ENCODE results near the gene AGAP3. TPM values are rescaled to one million over a fixed set of nuclear protein-coding genes. Genes with fewer than 3 reads are reported as not detected.
A peak's percentile ranks its signal among the peaks of the same experiment; 100 is the strongest.

Gene AGAP3
- total RNA-seq, 1 experiment from 2014 or later, result 58.9 TPM

DNA sequence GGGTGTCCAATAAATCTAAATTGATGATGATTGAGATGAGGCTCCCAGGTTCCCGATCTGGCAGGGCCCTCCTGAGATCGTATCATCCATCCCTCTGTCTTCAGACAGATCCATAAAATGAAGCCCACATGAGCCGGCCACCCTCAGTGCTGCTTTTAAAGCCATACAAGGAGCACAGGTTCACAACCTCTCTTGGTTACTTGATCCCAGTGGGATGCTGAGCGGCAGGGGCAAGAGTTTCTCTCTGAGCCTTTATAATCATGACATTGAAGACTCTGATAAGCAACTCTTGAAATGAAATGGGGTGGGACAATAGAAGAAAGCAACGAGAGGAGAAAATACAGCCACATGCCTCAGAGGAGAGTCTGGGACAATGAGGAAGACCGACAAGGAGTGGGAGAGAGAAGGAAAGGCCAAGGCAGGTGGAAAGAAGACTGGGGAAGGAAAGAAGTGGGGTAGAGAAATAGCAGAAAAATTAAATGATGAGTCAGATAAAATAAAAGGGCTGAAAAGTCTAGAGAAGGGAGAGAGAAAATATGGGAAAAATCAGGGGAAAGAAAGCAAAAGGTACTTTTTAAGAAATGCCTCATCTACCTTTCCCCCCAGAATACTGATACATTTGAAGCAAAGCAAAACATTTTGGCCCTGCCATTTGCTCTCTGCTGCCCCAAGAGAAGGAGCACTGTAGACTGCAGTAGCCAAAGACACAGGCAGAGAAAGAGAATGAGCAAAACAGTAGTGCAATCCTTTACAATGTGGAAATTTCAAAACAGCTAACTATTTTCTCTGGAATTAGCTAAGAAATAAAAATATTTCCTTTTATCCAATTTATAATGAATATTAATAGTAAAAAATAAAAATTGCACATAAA, 66.6 kb downstream of the AGAP3 start:
- no peak for DNase-seq (ENCODE audit: low spot score)

DNA sequence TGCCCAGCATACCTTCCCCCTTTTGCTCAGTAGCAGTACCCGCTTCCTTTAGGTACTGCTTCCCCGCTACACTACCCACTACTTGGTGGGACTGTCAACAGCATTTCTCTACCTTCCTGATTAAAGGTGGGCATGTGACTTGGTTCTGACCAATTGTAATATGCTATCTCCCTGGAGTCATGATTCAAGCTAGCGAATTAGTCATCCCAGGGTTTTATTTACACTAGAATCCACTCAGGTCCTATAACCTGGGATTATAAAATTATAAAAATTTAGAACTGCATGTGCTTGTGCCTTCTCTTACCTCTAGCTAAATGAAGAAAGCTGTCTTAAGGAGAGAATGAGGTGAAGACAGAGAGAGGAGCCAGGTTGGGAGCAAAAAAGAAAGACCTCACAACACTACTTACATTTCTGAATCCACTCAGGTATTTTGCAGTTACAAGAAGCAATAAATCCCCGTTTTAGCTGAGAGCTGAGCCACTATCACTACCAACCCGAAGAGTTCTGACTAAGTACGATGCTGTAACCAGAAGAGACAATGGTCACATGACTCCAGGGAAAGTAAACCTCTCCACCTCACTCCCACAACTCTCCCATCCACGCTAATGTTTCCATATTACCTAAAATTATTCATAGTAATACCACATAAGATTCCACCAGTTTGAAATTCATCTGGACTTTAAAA, 71.5 kb downstream of the AGAP3 start:
- peak; percentile 56 for DNase-seq (ENCODE audit: low spot score)

DNA sequence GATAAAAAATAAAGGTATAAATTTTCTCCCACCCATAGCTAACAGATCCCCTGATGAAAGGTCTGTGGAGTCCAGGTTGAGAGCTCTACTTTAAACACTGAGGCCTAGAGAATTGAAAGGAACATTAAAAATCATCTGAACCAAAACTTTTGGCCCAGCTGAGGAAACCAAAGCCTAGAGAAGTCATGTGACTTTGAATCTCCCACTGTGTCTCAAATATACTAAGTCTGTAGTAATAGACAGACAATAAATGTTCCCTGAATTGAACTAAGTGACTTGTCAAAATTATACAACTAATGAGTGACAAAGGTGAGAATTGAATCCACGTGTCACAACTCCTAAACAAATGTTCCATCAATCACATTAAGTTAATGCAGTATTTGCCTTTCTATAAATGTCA, 75.5 kb downstream of the AGAP3 start:
- no peak for DNase-seq (ENCODE audit: low spot score)

DNA sequence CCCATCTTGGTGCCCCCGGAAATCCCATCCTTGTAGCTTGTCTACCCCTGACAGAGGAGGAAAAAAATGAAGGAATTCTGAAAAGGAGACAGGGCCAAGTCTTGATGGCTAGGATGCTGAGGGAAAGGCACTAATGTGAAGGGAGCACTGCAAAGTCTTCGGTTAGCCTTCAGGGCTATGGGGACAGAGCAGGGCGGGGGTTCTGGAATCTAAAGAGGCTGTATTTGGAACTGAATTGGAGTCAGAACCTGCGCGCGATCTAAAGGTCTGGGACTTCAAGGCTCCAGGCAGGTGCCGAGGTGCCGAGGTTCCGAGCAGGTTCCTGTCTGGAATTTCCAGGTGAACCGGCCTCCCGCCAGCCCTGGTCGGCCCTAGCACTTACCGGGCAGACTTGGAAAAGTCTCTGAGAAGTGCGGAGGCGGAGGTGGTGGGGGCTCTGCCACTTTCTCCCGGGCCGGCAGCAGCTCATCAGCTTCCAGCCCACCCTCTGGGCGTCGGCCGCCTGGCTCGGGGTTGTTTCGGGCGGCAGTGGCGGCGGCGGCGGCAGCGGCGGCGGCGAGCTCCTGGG, 80.4 kb downstream of the AGAP3 start:
- DNase-seq (ENCODE audit: low spot score), result no peak

DNA sequence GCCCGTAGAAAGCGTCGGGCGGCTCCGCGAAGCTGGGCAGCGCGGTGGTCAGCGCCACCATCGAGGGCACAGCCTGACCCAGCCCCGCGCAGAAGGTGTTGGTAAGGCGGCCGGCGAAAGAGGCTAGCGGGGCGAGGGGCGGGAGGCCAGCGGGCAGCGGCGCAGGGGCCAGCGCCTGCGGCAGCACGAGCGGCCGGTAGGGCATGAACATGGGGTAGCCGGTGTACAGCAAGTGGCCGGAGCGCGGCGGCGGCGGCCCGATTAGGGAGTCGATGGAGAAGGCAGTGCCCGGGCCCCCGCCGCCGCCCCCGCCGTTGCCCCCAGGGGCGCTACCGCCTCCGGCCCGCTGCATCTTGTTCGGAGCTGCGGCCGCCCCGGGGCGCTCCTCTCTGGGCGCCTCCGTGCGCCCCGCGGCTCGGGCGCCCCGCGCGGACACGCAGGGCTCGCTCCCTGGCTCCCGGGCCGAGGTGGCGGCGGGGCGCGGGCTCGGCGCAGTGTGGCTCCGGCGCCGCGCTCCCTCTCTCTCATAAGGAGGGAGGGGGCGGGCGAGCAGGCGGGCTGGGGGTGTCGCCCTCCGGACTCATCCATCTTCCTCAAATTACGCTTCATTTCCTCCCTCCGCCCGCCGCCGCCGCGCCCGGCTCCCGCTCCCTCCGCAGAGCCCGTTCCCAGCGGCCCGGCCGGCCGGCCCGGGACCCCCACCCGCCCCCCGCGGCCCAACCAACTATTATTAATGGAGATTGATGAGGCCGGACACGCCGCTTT, 81.1 kb downstream of the AGAP3 start, which contains the start of gene GBX1:
Gene GBX1, minus strand, starts transcription at position 498 of the 765 bp plus-strand sequence. Its CDS starts 146 bp downstream, at position 352.
- no peak for DNase-seq (ENCODE audit: low spot score)

DNA sequence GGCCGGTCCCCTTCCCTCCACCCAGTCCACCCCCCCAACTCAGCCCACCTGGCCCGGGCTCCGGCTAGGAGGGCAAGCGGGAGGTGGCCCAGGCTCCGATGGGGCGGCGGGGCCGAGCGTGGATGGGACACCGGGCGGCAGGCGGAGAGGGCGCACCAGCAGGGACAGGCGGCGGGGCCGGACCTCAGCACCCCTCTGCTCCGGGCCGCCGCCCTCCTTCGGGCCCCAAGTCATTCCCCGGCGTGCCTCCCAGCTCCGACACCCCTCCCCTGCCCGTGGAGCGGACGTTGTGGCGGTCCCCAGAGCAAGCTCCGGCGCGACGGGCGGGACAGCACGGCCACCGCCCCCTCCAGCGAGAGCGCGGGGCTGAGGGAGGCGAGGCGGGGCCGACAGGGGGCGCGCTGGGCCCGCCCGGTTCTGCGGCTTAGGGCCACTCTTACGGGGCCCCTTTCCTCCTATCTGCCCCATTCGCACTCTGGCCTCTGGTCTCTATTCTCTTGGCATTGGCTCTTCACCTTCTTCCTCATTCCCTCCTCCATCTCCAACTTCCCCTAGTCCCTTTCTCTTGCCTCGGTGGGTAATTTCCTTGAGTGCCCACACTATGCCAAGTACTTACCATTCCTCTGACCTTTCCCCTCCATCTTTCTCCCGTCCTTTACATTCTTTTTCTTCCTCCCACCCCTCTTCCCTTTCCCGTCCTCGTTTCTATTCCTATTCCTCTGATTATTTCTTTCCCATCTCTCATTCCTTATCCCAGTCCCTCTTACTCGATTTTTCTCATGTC, 81.9 kb downstream of the AGAP3 start:
- DNase-seq (ENCODE audit: low spot score), result peak; percentile 21

DNA sequence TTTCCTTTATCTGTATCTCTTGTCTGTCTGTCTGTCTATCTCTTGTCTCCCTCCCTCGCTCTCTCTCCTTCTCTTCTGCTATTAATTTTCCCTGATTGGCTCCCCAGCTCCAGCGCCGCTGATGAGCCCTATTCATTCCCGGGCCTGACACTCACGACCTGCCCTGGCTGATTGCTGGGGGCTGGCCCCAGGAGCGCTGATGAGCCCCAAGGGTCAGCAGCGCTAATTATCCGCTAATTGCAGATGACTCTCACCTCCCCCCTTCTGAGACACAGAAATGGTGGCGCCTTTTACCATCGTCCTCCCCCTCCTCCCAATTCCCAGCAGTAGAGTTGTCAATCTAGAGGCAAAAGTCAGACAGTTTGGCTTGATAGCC, 82.5 kb downstream of the AGAP3 start:
- DNase-seq (ENCODE audit: low spot score), result no peak

DNA sequence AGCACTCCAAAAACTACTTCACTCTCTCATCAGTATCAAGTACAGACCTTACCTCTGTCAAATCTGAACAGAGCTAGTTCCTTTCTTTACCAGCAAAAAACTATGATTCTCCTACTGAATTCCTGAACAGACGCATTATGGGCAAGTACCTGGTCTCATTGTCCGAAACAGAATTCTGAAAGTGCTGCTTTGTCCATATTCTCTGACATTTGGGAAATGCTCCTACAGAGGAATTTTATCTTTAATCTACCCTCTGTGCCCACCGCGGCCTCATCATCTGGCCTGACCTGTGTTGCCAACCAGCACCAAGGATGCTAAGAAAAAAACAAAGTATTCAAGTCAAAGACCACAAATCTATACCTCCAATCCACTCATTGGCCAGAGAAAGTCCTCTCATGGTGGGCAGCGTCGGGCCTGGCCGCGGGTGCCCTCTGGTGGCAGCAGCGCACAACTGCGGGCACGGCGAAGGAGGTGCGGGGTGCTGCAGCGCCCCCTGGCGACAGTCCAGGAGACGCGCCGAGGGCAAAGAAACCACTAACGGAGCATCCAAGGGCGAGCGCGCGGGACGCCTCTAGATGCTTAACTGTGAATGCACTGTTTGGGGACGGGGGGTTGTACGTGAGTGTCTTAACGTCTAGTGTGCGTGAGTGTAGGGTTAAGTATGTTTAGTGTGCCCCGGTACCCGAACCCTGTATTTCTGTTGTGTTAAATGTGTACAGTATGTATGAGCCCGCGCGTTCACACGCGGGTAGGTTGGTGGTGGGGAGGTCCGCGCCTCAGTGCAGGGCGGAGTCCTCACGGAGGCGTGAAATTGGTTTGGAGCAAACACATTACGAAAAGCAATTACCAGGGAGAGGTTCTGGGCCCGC, 86.2 kb downstream of the AGAP3 start:
- DNase-seq (ENCODE audit: low spot score), result peak; percentile 65

DNA sequence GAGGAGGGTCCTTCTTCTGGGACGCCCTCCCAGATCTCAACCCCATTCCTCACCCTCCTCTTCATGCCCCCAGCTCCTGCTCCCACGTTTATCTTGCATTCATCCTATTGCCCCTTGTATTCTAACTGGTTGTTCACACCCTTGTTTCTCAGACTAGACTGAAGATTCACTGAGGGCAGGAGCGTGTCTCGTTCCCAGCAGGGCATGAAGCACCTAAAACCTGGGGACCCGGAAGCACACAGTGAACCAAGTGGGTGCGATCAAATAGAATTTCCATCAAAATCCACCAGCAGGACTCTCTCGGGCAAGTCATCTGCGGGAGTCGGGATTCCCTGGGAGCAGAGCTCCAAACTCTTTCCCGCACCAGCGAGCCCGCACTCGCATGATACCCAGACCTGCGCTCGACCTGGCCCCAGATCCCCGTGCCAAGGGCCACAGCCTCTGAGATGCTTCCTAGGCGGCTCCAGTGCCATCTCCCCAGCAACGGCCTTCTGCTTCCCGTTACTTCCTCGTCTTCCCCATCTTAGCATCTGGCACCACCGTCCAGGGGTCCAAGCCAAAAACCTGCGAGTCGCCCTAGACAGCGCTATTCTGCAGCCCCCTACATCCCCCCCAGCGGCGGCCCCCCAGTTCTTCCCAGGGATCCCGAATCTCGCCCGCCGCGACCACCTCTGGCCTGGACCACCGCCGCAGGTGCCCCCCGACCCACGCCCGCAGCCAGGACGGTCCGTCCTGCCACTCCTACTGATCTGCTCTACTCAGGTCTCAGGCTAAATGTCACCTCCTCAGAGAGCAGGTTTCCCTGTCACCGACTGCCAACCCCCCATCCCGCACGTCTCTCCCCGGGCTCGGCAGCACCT, 87.3 kb downstream of the AGAP3 start:
- no peak for DNase-seq (ENCODE audit: low spot score)

DNA sequence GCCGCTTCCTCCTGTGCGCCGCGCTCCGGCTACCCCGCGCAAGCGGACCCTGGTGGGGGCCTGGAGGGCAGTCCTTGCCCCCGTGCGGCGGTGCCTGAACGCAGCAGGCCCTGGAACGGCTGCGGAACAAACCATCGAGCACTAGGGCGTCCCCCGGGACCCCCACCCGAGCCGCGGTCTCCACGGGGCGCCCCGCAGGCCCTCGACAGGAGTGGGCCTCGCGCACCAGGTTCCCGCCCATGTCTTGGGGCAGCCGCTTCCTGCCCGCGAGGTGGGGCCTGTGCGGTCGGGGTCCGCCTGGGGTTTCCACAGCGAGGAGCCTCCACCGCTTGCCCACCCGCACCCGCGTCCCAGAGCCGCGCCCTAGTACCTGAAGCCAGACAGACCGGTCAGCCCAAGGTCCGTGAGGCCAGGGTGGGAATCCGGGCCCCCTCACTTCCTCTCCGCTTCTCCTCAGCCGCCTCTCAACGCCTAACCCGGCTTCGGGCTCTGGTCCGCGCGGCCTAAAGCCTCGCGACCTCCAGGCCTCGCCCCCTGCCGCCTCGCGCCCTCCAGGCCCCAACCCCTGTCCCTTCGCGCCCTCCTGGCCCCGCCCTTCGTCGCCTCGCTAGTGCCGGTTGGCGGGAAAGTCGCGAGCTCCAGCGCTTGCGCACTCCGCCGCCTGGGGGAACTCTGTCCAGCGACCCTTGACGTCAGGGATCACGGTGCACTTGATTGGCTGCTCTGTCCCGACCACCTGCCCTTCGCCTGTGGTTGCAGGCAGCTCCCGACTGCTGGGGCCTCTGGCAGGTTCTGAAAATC, 88.2 kb downstream of the AGAP3 start:
- DNase-seq (ENCODE audit: low spot score), result no peak

DNA sequence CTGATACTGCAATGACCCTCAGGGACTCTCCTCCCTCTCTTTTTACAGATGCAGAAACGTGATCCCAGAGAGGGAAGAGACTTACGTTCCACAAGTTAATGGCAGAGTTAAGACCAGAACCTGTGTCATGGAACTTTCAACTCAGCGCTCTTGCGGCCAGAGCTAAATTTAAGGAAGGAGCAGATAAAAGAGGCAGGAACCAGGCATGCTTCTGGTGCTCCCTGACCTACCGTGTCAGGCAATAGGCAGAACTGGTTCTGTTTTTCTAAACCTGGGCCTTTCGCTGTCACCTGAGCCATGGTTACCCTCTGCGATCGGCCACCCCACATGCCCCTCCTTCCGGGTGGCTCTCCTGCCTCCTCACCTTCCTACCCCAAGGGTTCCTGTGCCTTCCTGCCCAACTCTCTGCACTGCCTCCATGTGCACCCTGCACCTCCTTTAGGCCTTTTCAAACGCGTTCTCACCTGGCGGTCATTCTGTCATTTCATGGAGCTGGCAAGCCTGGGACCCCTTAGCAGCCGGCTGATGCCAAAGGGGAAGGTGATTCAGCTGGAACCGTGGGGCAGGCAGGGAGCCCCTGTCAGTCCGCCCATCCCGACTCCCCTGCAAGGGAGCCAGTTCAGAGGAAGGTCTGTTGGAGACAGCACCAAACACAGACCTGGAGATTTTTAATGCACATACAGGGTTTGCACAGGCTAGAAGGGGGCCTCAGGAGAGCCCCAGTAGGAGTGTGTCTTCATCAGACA, 88.9 kb downstream of the AGAP3 start:
- no peak for DNase-seq (ENCODE audit: low spot score)

DNA sequence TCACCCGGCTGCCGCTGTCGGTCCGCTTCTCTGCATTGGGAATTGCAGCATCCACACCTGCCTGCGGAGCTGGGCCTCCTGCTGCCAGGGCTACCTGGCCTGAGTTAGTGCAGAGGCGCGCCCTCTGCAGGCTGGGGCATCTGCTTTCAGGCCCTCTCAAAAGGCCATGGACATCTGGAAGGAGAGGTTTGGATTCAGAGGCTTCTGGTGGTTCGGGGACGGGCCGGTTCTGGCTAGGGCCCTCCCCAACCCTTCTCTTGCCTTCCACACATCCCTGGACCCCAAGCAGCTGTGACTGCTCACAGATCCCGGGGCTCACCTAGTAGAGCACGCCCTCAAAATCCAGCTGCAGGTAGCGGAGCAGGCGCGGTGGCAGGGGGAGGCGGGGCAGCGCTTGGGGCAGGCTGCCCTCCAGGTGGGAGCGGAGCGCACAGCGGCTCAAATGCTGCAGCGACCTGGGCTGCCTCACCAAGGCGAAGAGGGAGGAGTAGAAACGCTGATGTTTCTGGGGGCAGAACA, 89.6 kb downstream of the AGAP3 start:
- no peak for DNase-seq (ENCODE audit: low spot score)

DNA sequence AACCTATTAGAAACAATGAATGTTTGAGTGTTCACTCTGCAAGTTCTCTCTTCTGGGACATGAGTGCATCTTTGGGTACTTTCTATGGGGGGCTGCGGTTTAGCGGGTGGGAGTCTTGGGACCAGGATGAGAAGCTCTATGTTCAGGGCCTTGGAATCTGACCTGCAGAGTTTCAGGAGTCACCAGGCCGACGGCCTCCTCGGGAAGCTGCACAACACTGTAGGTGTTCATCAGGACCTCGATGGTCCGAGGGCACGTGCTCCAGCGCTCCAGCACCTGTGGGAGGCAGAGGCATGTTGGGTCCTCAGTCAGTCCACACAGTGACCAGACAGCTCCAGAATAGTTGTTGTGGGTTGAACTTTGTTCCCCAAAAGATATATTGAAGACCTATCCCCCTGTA, 90.1 kb downstream of the AGAP3 start:
- DNase-seq (ENCODE audit: low spot score), result no peak

DNA sequence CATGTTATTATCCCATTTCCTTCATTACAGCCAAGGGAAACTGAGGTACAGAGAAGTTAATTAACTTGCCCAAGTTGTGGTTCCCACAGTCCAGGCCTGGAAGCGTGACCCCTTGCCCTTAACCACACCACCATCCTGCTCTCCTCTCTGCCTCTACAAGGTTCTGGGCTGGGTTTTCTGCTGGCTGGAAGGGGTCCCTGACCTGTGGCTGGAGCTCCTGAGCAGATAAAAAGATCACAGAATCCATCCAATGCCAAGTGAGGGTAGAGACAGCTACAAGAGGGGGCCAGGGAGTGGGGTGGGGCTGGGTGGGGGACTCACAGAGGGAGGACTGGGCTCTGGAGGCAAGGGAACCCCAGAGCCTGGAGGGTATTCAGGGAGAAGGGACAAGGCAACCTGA, 91.0 kb downstream of the AGAP3 start:
- no peak for DNase-seq (ENCODE audit: low spot score)

DNA sequence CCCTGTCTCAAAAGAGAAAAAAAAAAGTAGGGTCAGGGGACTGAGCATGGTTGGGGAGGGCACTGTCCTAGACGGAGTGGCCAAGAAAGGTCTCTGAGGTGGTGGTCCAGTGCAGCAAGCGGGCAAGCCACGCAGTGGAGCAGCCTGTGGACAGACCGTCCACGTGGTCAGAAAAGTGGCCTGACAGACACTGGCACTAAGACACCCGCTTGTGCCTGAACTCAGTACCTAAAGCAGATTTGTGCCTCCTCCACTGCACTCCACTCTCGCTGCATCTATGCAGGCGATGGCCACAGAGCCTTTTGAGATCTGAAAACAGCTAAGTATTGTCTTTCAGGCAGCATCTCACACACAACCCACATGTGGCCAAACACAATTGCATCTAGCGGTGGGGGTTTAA, 92.0 kb downstream of the AGAP3 start:
- DNase-seq (ENCODE audit: low spot score), result no peak

DNA sequence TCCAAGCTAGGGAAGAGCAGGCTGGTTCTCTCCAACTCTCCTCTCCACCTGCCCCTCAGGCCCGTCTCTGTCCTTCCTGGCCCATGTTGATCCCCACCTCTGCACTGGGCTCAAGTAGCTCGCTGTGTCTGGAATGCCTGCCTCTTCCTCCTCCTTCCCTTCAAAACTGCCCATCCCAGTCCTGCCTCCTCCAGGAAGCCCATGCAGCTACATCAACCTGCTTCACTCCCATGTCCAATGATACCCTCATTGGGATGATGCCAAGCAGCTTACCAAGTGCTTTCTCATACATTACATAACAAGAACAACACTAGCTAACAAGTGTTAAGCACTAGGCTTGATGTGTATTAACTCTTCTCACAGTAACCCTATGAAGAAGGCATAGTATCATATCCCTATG, 92.6 kb downstream of the AGAP3 start:
- DNase-seq (ENCODE audit: low spot score), result no peak

DNA sequence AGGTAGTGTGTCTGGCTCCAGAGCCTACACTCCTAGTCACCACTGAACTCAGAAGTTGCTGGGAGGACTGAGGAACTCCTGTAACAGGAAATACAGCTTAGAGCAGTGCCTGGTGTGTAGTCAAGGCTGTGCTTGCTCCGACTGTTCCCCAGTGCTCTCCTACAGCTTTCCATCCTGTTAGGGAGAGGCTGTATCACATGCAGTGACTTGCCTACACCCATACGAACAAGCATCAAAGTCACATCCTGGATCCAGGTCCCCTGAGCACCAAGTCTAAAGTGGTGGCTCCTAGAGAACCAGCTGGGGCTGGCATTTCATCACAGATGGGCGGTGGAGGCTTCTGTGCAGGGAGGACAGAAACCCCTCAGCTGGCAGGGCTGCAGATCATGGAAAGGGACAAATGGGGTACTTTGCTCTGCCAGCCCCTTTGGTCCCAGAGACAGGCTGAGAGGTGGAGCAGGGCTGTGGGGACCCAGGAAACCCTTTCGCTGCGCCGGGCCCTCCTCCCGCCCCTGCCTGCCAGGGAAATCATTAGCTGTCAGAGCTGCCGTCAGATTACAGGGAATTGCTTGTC, 93.1 kb downstream of the AGAP3 start:
- no peak for DNase-seq (ENCODE audit: low spot score)

All from A172 (cell line).